B cell (primary cell): ENCODE results near the gene PRX. TPM values are rescaled to one million over a fixed set of nuclear protein-coding genes. Genes with fewer than 3 reads are reported as not detected.

Source experiments
- ATAC-seq: fragments of 200-7000 bp; cut with Tn5 transposase; one replicate; pipeline ENCODE4 v1.10.0; 2021; ENCODE audit warnings: low read depth, mild to moderate bottlenecking, moderate number of reproducible peaks, moderate library complexity
- CTCF ChIA-PET: fragments of 350-600 bp; sonication (Branson Sonifier 250); formaldehyde crosslinking; loops from one replicate; lab custom pipeline; 2021; ENCODE audit warnings: antibody characterized with exemption, inconsistent platforms; lab: Charles Lee
- POLR2A ChIA-PET: fragments of 350-600 bp; sonication (Branson Sonifier 250); formaldehyde crosslinking; loops from one replicate; lab custom pipeline; 2021; ENCODE audit warnings: antibody characterized with exemption; lab: Charles Lee
- DNase-seq: peaks from one replicate; pipeline ENCODE4 v3.0.0; 2013
- H2AFZ ChIP-seq: 2 replicates; pipeline ENCODE4 v1.6.1; 2012; ENCODE audit warnings: mild to moderate bottlenecking, low read depth, low read length; ENCODE audit not compliant: insufficient read depth, poor library complexity, severe bottlenecking
- H3K27ac ChIP-seq, 2 donors: 1 replicate in 1 of 2; 2 replicates in 1 of 2; pipeline ENCODE4 v1.5.1; 2012 to 2013; ENCODE audit warnings: low read length in 2 of 2, mild to moderate bottlenecking in 2 of 2, moderate library complexity in 1 of 2
- H3K27me3 ChIP-seq, 4 experiments: fragments of 200-600 bp in 1 of 4; sonication (generic) in 1 of 4; replicated peaks in 1 of 4; 1 replicate in 2 of 4; 2 replicates in 2 of 4; pipeline versions ENCODE4 v1.6.1 to v1.7.0; 2013 to 2016; ENCODE audit warnings: low read length in 3 of 4, mild to moderate bottlenecking in 2 of 4, mixed read lengths in 1 of 4, moderate library complexity in 1 of 4; ENCODE audit not compliant: insufficient read depth in 4 of 4, control insufficient read depth in 3 of 4; ENCODE audit errors: control extremely low read depth in 1 of 4
- H3K36me3 ChIP-seq, 2 experiments: replicated peaks in 1 of 2; 1 replicate in 1 of 2; 2 replicates in 1 of 2; pipeline versions ENCODE4 v1.6.1 to v1.7.1; 2013; ENCODE audit warnings: low read length in 1 of 2; ENCODE audit not compliant: insufficient read depth in 2 of 2, control insufficient read depth in 1 of 2; ENCODE audit errors: control extremely low read depth in 1 of 2, extremely low read depth in 1 of 2
- H3K4me1 ChIP-seq, 2 donors: fragments of 200-600 bp in 1 of 2; sonication (generic) in 1 of 2; 1 replicate in 1 of 2; 2 replicates in 1 of 2; pipeline versions ENCODE4 v1.5.1 to v1.6.1; 2013 to 2017; ENCODE audit warnings: low read length in 2 of 2; ENCODE audit not compliant: control insufficient read depth in 2 of 2, insufficient read depth in 2 of 2
- H3K4me2 ChIP-seq: replicated peaks from 2 replicates; pipeline ENCODE3; 2012; ENCODE audit warnings: mild to moderate bottlenecking, low read depth, low read length; ENCODE audit not compliant: poor library complexity, severe bottlenecking
- H3K4me3 ChIP-seq, 5 experiments: fragments of 200-600 bp in 1 of 5; sonication (generic) in 1 of 5; 1 replicate in 3 of 5; 2 replicates in 2 of 5; pipeline versions ENCODE4 v1.5.1 to v1.7.0; 2011 to 2016; ENCODE audit warnings: low read length in 4 of 5, mild to moderate bottlenecking in 4 of 5, low read depth in 2 of 5, control low read depth in 1 of 5, moderate library complexity in 1 of 5; ENCODE audit not compliant: insufficient read depth in 1 of 5; ENCODE audit errors: control extremely low read depth in 1 of 5, extremely low read depth in 1 of 5
- H3K79me2 ChIP-seq: fragments of 200-600 bp; sonication (generic); one replicate; pipeline ENCODE4 v1.6.0; 2016; ENCODE audit warnings: low read length; ENCODE audit not compliant: control insufficient read depth, insufficient read depth
- H3K9ac ChIP-seq: fragments of 200-600 bp; sonication (generic); 2 replicates; pipeline ENCODE4 v1.6.1; 2017; ENCODE audit warnings: mild to moderate bottlenecking, low read length, moderate library complexity
- H3K9me3 ChIP-seq, 3 donors: one replicate each; pipeline versions ENCODE4 v1.6.1 to v1.7.1; 2013; ENCODE audit warnings: low read length in 2 of 3; ENCODE audit not compliant: control insufficient read depth in 2 of 3, insufficient read depth in 1 of 3; ENCODE audit errors: control extremely low read depth in 1 of 3
- H4K20me1 ChIP-seq: 2 replicates; pipeline ENCODE4 v1.6.0; 2012; ENCODE audit warnings: mild to moderate bottlenecking, low read length; ENCODE audit not compliant: insufficient read depth, control insufficient read depth, poor library complexity, severe bottlenecking
- H3K27ac Mint-ChIP-seq: one replicate; pipeline ENCODE4 v1.8.0; 2021; ENCODE audit warnings: mixed read lengths
- H3K27me3 Mint-ChIP-seq: one replicate; pipeline ENCODE4 v1.8.0; 2021; ENCODE audit warnings: mixed read lengths
- H3K4me1 Mint-ChIP-seq: one replicate; pipeline ENCODE4 v1.8.0; 2021; ENCODE audit warnings: mixed read lengths
- H3K4me3 Mint-ChIP-seq: one replicate; pipeline ENCODE4 v1.8.0; 2021; ENCODE audit warnings: mixed read lengths
- H3K9me3 Mint-ChIP-seq: one replicate; pipeline ENCODE4 v1.8.0; 2022; ENCODE audit warnings: mixed read lengths; ENCODE audit not compliant: insufficient read depth
- EZH2 ChIP-seq: IDR thresholded peaks from 2 replicates; pipeline ENCODE4 v1.6.1; 2012; ENCODE audit warnings: borderline replicate concordance, low read depth, mild to moderate bottlenecking, moderate library complexity, low read length; ENCODE audit not compliant: insufficient read depth, poor library complexity, severe bottlenecking
- WGBS: methylation state at CpG from one replicate; pipeline ENCODE4 v1.1.5; 2013; ENCODE audit warnings: missing lambda C conversion rate; ENCODE audit not compliant: insufficient coverage; 5-methylcytosine and 5-hydroxymethylcytosine counted together
- intact Hi-C: fragments of 100-400 bp; cut with micrococcal nuclease; formaldehyde crosslinking; loops from one replicate; pipeline ENCODE4 v1.10.0; 2022
- polyA plus RNA-seq: library from polyadenylated mRNA; depleted of rRNA; stranded (reverse); fragments of >200 nt; gene quantifications from 2 replicates; pipeline ENCODE4 v1.2.3, GENCODE V29; 2012
- total RNA-seq, 2 donors: library from RNA; stranded (reverse); fragments of 120-200 nt in 1 of 2; gene quantifications; 1 replicate in 1 of 2; 2 replicates in 1 of 2; pipeline versions ENCODE4 v1.2.3 to v1.2.4, GENCODE V29; 2013 to 2022
- TF ChIP-seq, protein P1 (sequence below): fragments of 200-600 bp; IDR thresholded peaks from one replicate; pipeline ENCODE4 v1.8.0; 2022; ENCODE audit warnings: antibody characterized with exemption, mild to moderate bottlenecking

Gene PRX
- total and polyA plus RNA-seq, 2 donors (not counting 1 experiment from before 2014, with no cell fraction given): 1.1 to 2.5 TPM

DNA sequence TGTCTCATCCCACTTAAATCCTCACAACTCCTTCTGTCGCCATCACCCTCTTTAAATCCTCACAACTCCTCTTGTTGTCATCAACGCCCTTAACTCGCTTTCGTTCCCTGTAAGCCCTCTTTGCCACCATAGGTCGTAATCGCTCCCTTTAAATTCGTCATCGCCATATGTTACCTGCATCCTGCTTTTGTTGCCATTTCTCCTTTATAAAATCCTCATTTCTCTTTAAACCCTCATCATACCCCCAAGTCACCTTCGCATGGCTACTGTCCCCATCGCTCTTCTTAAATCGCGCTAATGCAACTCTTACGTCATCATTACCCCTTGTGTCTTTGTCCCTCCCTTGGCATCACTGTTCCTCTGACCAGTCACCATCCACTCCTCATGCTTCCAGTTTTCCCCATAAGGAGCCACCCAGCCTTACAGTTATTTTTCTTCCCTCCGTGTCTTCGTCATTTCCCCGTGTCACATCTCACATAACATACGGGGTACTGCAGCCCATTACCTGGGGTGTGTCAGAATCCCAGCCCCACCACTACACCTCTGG lies 64.1 kb downstream of the PRX start:
- H3K4me1 ChIP-seq: peaks cover 12 to 17% of the 10 kb centered on the region in 2 donors
- H4K20me1 ChIP-seq: peaks cover 7% of the 10 kb centered on the region
- no peak for DNase-seq
- peaks cover 27% of the 10 kb centered on the region for H3K4me1 Mint-ChIP-seq
- peak overlapping the region; percentile 91 for H3K4me3 Mint-ChIP-seq
- WGBS: 16% methylated on average over 17 of the region's 17 CpGs
- no peaks in the 10 kb centered on the region for H3K27me3 Mint-ChIP-seq
- H2AFZ ChIP-seq: peak overlapping the region; percentile 77
- H3K9ac ChIP-seq: peak overlapping the region; percentile 71
- peak overlapping the region; percentile 46 to 90 (median 86) for H3K4me3 ChIP-seq
- H3K9me3 ChIP-seq: no peaks in the 10 kb centered on the region
- intact Hi-C loops: loop anchor here (1.0 to 2.0 kb wide), 5 partner anchors 55 to 158 kb away; partner anchors contain the start of genes AKT2, MAP3K10 and SERTAD3
- H3K79me2 ChIP-seq: peaks cover 33% of the 10 kb centered on the region
- H3K27ac ChIP-seq: peak overlapping the region; percentile 36 to 83
- no peaks in the 10 kb centered on the region for H3K27me3 ChIP-seq
- peak overlapping the region; percentile 97 for H3K27ac Mint-ChIP-seq
- no peaks in the 10 kb centered on the region for H3K36me3 ChIP-seq
- TF ChIP-seq, protein P1, sequence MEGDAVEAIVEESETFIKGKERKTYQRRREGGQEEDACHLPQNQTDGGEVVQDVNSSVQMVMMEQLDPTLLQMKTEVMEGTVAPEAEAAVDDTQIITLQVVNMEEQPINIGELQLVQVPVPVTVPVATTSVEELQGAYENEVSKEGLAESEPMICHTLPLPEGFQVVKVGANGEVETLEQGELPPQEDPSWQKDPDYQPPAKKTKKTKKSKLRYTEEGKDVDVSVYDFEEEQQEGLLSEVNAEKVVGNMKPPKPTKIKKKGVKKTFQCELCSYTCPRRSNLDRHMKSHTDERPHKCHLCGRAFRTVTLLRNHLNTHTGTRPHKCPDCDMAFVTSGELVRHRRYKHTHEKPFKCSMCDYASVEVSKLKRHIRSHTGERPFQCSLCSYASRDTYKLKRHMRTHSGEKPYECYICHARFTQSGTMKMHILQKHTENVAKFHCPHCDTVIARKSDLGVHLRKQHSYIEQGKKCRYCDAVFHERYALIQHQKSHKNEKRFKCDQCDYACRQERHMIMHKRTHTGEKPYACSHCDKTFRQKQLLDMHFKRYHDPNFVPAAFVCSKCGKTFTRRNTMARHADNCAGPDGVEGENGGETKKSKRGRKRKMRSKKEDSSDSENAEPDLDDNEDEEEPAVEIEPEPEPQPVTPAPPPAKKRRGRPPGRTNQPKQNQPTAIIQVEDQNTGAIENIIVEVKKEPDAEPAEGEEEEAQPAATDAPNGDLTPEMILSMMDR: no peak
- TF ChIP-seq EZH2: no peak
- CTCF ChIA-PET: interaction anchor here (1.1 to 1.5 kb wide), 2 partner anchors 44 to 96 kb away, joined by 4 to 6 read pairs; no protein-coding TSS in a partner anchor
- H3K4me2 ChIP-seq: peak overlapping the region; percentile 87
- POLR2A ChIA-PET: interaction anchor here (0.6 to 1.4 kb wide), 3 partner anchors 55 to 94 kb away, joined by 3 to 11 read pairs (median 9); partner anchors contain the start of gene AKT2
- no peaks in the 10 kb centered on the region for H3K9me3 Mint-ChIP-seq
- no peak for ATAC-seq
